ENCODE results near the gene SLC17A2. TPM values are rescaled to one million over a fixed set of nuclear protein-coding genes. Genes with fewer than 3 reads are reported as not detected.

Gene SLC17A2
- total and polyA plus RNA-seq, 4 donors: not detected

Other genes with a start within 250 kb of the SLC17A2 start
- gene SLC17A4, start 175.9 kb downstream of the SLC17A2 start, total RNA-seq: not detected
- gene SLC17A4, start 175.9 kb downstream of the SLC17A2 start, polyA plus RNA-seq: 1 to 10 TPM in 1 of 2 donors, under 1 TPM in 1; 0.10 to 1.3 TPM
- not detected for gene SLC17A1, start 98.6 kb downstream of the SLC17A2 start, total RNA-seq
- gene SLC17A1, start 98.6 kb downstream of the SLC17A2 start, polyA plus RNA-seq: not detected
- gene SLC17A3, start 56.4 kb downstream of the SLC17A2 start, total RNA-seq: not detected
- not detected for gene SLC17A3, start 56.4 kb downstream of the SLC17A2 start, polyA plus RNA-seq
- 10 to 100 TPM; 24.3 to 24.8 TPM for gene TRIM38, start 32.1 kb upstream of the SLC17A2 start, total RNA-seq
- gene TRIM38, start 32.1 kb upstream of the SLC17A2 start, polyA plus RNA-seq: 10 to 100 TPM in 1 of 2 donors, 1 to 10 TPM in 1; 6.4 to 11.9 TPM
- gene HFE, start 156.7 kb upstream of the SLC17A2 start, total RNA-seq: 10 to 100 TPM in 1 of 2 donors, 1 to 10 TPM in 1; 5.6 to 17.9 TPM
- 1 to 10 TPM; 3.9 to 6.7 TPM for gene HFE, start 156.7 kb upstream of the SLC17A2 start, polyA plus RNA-seq